Heart left ventricle (tissue), 16 donors: ENCODE measurements around the gene RAB4B. TPM values are rescaled to one million over a fixed set of nuclear protein-coding genes. Genes with fewer than 3 reads are reported as not detected.
A peak's percentile ranks its signal among the peaks of the same experiment; 100 is the strongest.

ENCODE experiments used
- ATAC-seq, 4 donors: fragments of 200-7000 bp; cut with Tn5 transposase; one replicate each; pipeline ENCODE4 v1.9.1; 2020 to 2022; ENCODE audit warnings: moderate library complexity in 4 of 4, mild to moderate bottlenecking in 3 of 4, moderate number of reproducible peaks in 1 of 4
- DNase-seq, 5 donors: peaks; one replicate each; pipeline ENCODE4 v3.0.0-alpha.2; 2020
- H3K27ac ChIP-seq, 12 donors: fragments of 200-600 bp; sonication (generic) in 4 of 12; one replicate each; pipeline versions ENCODE4 v1.5.0 to v1.8.0; 2016 to 2022; ENCODE audit warnings: mild to moderate bottlenecking in 2 of 12
- H3K27me3 ChIP-seq, 9 donors: fragments of 200-600 bp; sonication (generic) in 2 of 9; one replicate each; pipeline versions ENCODE4 v1.5.1 to v1.8.0; 2016 to 2022; ENCODE audit warnings: mild to moderate bottlenecking in 3 of 9
- H3K36me3 ChIP-seq, 9 donors: fragments of 200-600 bp; sonication (generic) in 2 of 9; one replicate each; pipeline versions ENCODE4 v1.5.0 to v1.8.0; 2018 to 2022; ENCODE audit warnings: mild to moderate bottlenecking in 2 of 9
- H3K4me1 ChIP-seq, 12 donors: fragments of 200-600 bp; sonication (generic) in 4 of 12; one replicate each; pipeline versions ENCODE4 v1.5.0 to v1.8.0; 2016 to 2022; ENCODE audit warnings: mild to moderate bottlenecking in 3 of 12
- H3K4me3 ChIP-seq, 12 donors: fragments of 200-600 bp; sonication (generic) in 4 of 12; one replicate each; pipeline versions ENCODE4 v1.5.0 to v1.8.0; 2017 to 2022; ENCODE audit warnings: mild to moderate bottlenecking in 9 of 12, moderate library complexity in 4 of 12
- H3K9me3 ChIP-seq, 12 donors: fragments of 200-600 bp; sonication (generic) in 4 of 12; one replicate each; pipeline versions ENCODE4 v1.5.0 to v1.8.0; 2016 to 2022; ENCODE audit warnings: mild to moderate bottlenecking in 1 of 12
- CTCF ChIP-seq, 12 donors: fragments of 200-600 bp; sonication (generic) in 4 of 12; IDR thresholded peaks; one replicate each; pipeline versions ENCODE4 v1.5.0 to v1.8.0; 2018 to 2022; ENCODE audit warnings: antibody characterized with exemption in 12 of 12, mild to moderate bottlenecking in 5 of 12
- POLR2A ChIP-seq, 2 donors: fragments of 450-650 bp; IDR thresholded peaks; one replicate each; pipeline ENCODE4 v1.6.1; 2017; ENCODE audit warnings: antibody characterized with exemption in 2 of 2, mild to moderate bottlenecking in 2 of 2, moderate library complexity in 2 of 2
- WGBS, 4 donors: extraction: QIAGEN DNeasy Blood & Tissue Kit in 2 of 4; methylation state at CpG; one replicate each; pipeline versions ENCODE4 v1.1.5 to v1.1.7; 2013 to 2018; 5-methylcytosine and 5-hydroxymethylcytosine counted together
- intact Hi-C, 10 donors: fragments of 100-400 bp; cut with DNase I; formaldehyde crosslinking; loops; one replicate each; pipeline versions ENCODE4 v1.11.1 to v1.14.2; 2022
- polyA plus RNA-seq, 2 donors: library from polyadenylated mRNA; stranded (reverse); fragments of 200-250 nt; gene quantifications; one replicate each; pipeline ENCODE4 v1.2.3, GENCODE V29; 2013
- total RNA-seq, 9 donors: library from RNA; depleted of rRNA in 2 of 9; stranded (reverse); fragments of >200 nt in 2 of 9; fragmentation: NEBNext Ultra II Directional in 3 of 9; extraction: Animal tissue kit (Norgen Biotek cat#: 25700) in 3 of 9; gene quantifications; one replicate each; pipeline versions ENCODE4 v1.1.0 to v1.2.4, GENCODE V29; 2016 to 2023
- donor health status: ischemic (EF 13 %, LVEDD 7.1; RV severe dilation, severe dysfunction).
- donor health status: healthy with polysubstance abuse.
- donor health status: DM: no; HTN: yes; CAD: no.
- donor health status: DM: no; HTN: no; CAD: no.
- donor health status: ischemic (EF 25% LVEDD 6.9; RV normal size, moderate dysfunction).
- donor health status: ischemic (EF 25% LVEDD 5.7; RV mildly dilated, moderate dysfunction).
- donor health status: healthy.
- donor health status: DM: yes; HTN: yes; CAD: no.
- donor health status: ischemic (EF 35%, LVEDD 5.7; RV mildly dilated, moderate dysfunction).
- donor health status: nonischemic (EF 11% LVEDD 7.7; RV severe dilation, severe dysfunction).
- donor health status: DM: yes; HTN: yes; CAD: no.
- donor health status: PGD.
- donor health status: ischemic (EF 29% LVEDD 5.4; RV normal size, mild dysfunction).
- donor health status: nonischemic (EF 23%, LVEDD 6.1; RV moderate dilation, normal function).

The RAB4B gene
- total and polyA plus RNA-seq, 11 donors, result 12.3 to 50.1 (median 17.2) TPM

- intact Hi-C loops, result no loop called here
- WGBS, 4 donors, result 77 to 86% (median 82%) methylated on average over 10 of the region's 10 CpGs
- no peaks in the 10 kb centered on the region for H3K9me3 ChIP-seq
- no peaks in the 10 kb centered on the region for H3K27me3 ChIP-seq
- H3K4me1 ChIP-seq, result peaks cover 0 to 31% (median 13%) of the 10 kb centered on the region in 12 donors
- DNase-seq, result no peak
- TF ChIP-seq CTCF (IDR thresholded peaks at IDR 0.05) (no peak), POLR2A (IDR thresholded peaks at IDR 0.05) (no peak)
- H3K36me3 ChIP-seq, result peaks cover 0 to 41% (median 32%) of the 10 kb centered on the region in 9 donors
- H3K4me3 ChIP-seq, result no peak overlapping the region
- ATAC-seq, result no peak
- H3K27ac ChIP-seq, result peak overlapping the region in 9 of 12 donors; percentile 11 to 74 (median 62)
Observed at GRCh38 chr19:40741527-40742390, 36.3 kb upstream of the RAB4B start.

- H3K9me3 ChIP-seq, result no peaks in the 10 kb centered on the region
- 85 to 100% (median 88%) methylated on average over 2 to 17 of the region's 17 CpGs for WGBS, 4 donors
- H3K4me1 ChIP-seq, result peaks cover 0 to 33% (median 13%) of the 10 kb centered on the region in 12 donors
- no peaks in the 10 kb centered on the region for H3K27me3 ChIP-seq
- no peak overlapping the region for H3K4me3 ChIP-seq
- DNase-seq, result no peak
- ATAC-seq, result peak in 1 of 4 donors; percentile 8
- intact Hi-C loops, result no loop called here
- no peak overlapping the region for H3K27ac ChIP-seq
- peaks cover 0 to 34% (median 25%) of the 10 kb centered on the region in 9 donors for H3K36me3 ChIP-seq
- TF ChIP-seq CTCF (IDR thresholded peaks at IDR 0.05) (no peak), POLR2A (IDR thresholded peaks at IDR 0.05) (no peak)
Observed at GRCh38 chr19:40742477-40742876, 35.6 kb upstream of the RAB4B start.

- Histone ChIP-seq H3K4me1 (peaks cover 0 to 37% (median 13%) of the 10 kb centered on the region in 12 donors), H3K27me3 (no peaks in the 10 kb centered on the region), H3K36me3 (peaks cover 0 to 30% (median 21%) of the 10 kb centered on the region in 9 donors), H3K9me3 (no peaks in the 10 kb centered on the region), H3K4me3 (no peak overlapping the region), H3K27ac (no peak overlapping the region)
- ATAC-seq (no peak), DNase-seq (no peak)
- intact Hi-C loops, result no loop called here
- 89 to 93% (median 91%) methylated on average over 12 of the region's 12 CpGs for WGBS, 4 donors
- TF ChIP-seq POLR2A (IDR thresholded peaks at IDR 0.05), result no peak
- TF ChIP-seq CTCF (IDR thresholded peaks at IDR 0.05), result no peak
Observed at GRCh38 chr19:40742886-40743285, 35.2 kb upstream of the RAB4B start.

GRCh38 chr19:40743926-40744325 lies 34.1 kb upstream of the RAB4B start:
- ATAC-seq, result no peak
- Histone ChIP-seq H3K9me3 (no peaks in the 10 kb centered on the region), H3K36me3 (peaks cover 0 to 19% (median 14%) of the 10 kb centered on the region in 9 donors), H3K27me3 (no peaks in the 10 kb centered on the region), H3K4me3 (no peak overlapping the region), H3K27ac (no peak overlapping the region), H3K4me1 (peaks cover 0 to 47% (median 14%) of the 10 kb centered on the region in 12 donors)
- DNase-seq, result no peak
- 89 to 94% (median 90%) methylated on average over 7 to 10 of the region's 10 CpGs for WGBS, 4 donors
- TF ChIP-seq CTCF (IDR thresholded peaks at IDR 0.05), result no peak
- no peak for TF ChIP-seq POLR2A (IDR thresholded peaks at IDR 0.05)
- intact Hi-C loops, result no loop called here
